Pancreas (tissue), 10 donors: ENCODE data around the gene DZANK1. TPM values are rescaled to one million over a fixed set of nuclear protein-coding genes. Genes with fewer than 3 reads are reported as not detected.

Experiments
- ATAC-seq, 4 donors: fragments of 200-7000 bp; cut with Tn5 transposase; one replicate each; pipeline versions ENCODE4 v1.8.0 to v1.9.1; 2020; ENCODE audit warnings: mild to moderate bottlenecking in 4 of 4, moderate library complexity in 4 of 4
- DNase-seq, 6 donors: peaks; one replicate each; pipeline ENCODE4 v3.0.0-alpha.2; 2020
- FAIRE-seq: peaks from 2 replicates; lab custom pipeline; 2012; peaks lifted over from hg19 to GRCh38; lab: Jason Lieb, UNC
- H3K27ac ChIP-seq, 4 donors: fragments of 200-600 bp; sonication (generic); 1 replicate in 3 of 4; 2 replicates in 1 of 4; pipeline versions ENCODE4 v1.5.0 to v1.8.0; 2020
- H3K27me3 ChIP-seq, 4 donors: fragments of 200-600 bp; one replicate each; pipeline ENCODE4 v1.8.0; 2021
- H3K36me3 ChIP-seq, 3 donors: fragments of 200-600 bp; sonication (generic) in 1 of 3; one replicate each; pipeline versions ENCODE4 v1.5.0 to v1.8.0; 2020 to 2021
- H3K4me1 ChIP-seq, 3 donors: fragments of 200-600 bp; one replicate each; pipeline ENCODE4 v1.8.0; 2021
- H3K4me3 ChIP-seq, 4 donors: fragments of 200-600 bp; sonication (generic) in 2 of 4; one replicate each; pipeline versions ENCODE4 v1.5.0 to v1.8.0; 2020 to 2021
- H3K9me3 ChIP-seq, 4 donors: fragments of 200-600 bp; one replicate each; pipeline ENCODE4 v1.8.0; 2021
- WGBS, 2 donors: extraction: QIAGEN DNeasy Blood & Tissue Kit; methylation state at CpG; one replicate each; pipeline ENCODE4 v1.1.7; 2013; 5-methylcytosine and 5-hydroxymethylcytosine counted together
- intact Hi-C, 3 donors: fragments of 100-400 bp; cut with DNase I; formaldehyde crosslinking; loops; one replicate each; pipeline versions ENCODE4 v1.11.1 to v1.14.2; 2022
- polyA plus RNA-seq, 2 donors: library from polyadenylated mRNA; stranded (reverse); fragments of 200-250 nt; gene quantifications; one replicate each; pipeline ENCODE4 v1.2.3, GENCODE V29; 2013
- total RNA-seq, 6 donors: library from RNA; stranded (reverse); fragmentation: NEBNext Ultra II Directional in 4 of 6; extraction: Animal tissue kit (Norgen Biotek cat#: 25700) in 4 of 6; gene quantifications; one replicate each; pipeline versions ENCODE4 v1.2.1 to v1.2.4, GENCODE V29; 2021 to 2023
- TF ChIP-seq, protein P1 (sequence below), 4 donors: fragments of 200-600 bp; sonication (generic) in 3 of 4; IDR thresholded peaks; one replicate each; pipeline versions ENCODE4 v1.5.0 to v1.8.0; 2021; ENCODE audit warnings: antibody characterized with exemption in 4 of 4
- donor health status: healthy with polysubstance abuse.
- donor health status: DM: no; HTN: no; CAD: no; lungs with moderate emphysema.
- donor health status: DM: no; HTN: no; CAD: no.
- donor health status: control.
- donor health status: control.
- donor health status: Bipolar disorder and iron deficiency.
- donor health status: DM: yes; HTN: yes; CAD: no.
- donor health status: DM: no; HTN: no; CAD: no.
- donor health status: DM: no; HTN: no; CAD: no.
- donor health status: DM: yes; HTN: yes; CAD: no.

Gene DZANK1
- total and polyA plus RNA-seq, 8 donors = 0.73 to 3.6 (median 1.0) TPM

DNA sequence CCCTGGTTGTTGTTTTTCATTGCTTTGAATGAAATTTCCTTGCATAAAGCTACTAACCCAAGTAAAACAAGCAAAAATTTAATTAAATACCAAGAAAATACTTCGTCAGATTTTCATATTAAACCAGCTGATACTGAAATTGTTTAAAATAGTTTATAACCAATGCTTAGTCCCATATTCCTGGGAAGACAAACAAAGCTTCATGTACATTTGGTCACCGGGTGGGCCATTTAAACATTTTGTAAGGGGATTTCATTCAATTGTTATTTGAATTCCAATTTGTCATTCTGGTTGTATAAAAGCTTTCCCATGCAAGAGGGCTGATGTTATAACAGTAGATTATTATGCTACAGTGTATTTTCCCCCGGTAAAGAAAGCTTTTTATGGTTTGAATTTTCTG is 30.8 kb upstream of the DZANK1 start:
- intact Hi-C loops = no loop called here
- peak overlapping the region in 1 of 4 donors; percentile 8 for H3K27ac ChIP-seq
- WGBS, 2 donors = 94% methylated on average over 3 of the region's 3 CpGs
- no peaks in the 10 kb centered on the region for H3K27me3 ChIP-seq
- FAIRE-seq (no peak), ATAC-seq (no peak), DNase-seq (no peak)
- peak overlapping the region in 2 of 4 donors; percentile 65 to 74 for H3K4me3 ChIP-seq
- H3K9me3 ChIP-seq = no peaks in the 10 kb centered on the region
- TF ChIP-seq, protein P1, sequence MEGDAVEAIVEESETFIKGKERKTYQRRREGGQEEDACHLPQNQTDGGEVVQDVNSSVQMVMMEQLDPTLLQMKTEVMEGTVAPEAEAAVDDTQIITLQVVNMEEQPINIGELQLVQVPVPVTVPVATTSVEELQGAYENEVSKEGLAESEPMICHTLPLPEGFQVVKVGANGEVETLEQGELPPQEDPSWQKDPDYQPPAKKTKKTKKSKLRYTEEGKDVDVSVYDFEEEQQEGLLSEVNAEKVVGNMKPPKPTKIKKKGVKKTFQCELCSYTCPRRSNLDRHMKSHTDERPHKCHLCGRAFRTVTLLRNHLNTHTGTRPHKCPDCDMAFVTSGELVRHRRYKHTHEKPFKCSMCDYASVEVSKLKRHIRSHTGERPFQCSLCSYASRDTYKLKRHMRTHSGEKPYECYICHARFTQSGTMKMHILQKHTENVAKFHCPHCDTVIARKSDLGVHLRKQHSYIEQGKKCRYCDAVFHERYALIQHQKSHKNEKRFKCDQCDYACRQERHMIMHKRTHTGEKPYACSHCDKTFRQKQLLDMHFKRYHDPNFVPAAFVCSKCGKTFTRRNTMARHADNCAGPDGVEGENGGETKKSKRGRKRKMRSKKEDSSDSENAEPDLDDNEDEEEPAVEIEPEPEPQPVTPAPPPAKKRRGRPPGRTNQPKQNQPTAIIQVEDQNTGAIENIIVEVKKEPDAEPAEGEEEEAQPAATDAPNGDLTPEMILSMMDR (IDR thresholded peaks at IDR 0.05) = no peak
- H3K36me3 ChIP-seq = no peaks in the 10 kb centered on the region
- peaks cover 0 to 8% (median 0%) of the 10 kb centered on the region in 3 donors for H3K4me1 ChIP-seq

- TF ChIP-seq, protein P1 (IDR thresholded peaks at IDR 0.05) = no peak
- H3K27me3 ChIP-seq = no peaks in the 10 kb centered on the region
- no peaks in the 10 kb centered on the region for H3K9me3 ChIP-seq
- no peak for FAIRE-seq
- peak within 1 kb of the TSS; percentile 65 to 75 (median 74) for H3K4me3 ChIP-seq
- DNase-seq = peak; percentile 83 to 95 (median 87)
- WGBS, 2 donors = 3% methylated on average over 30 to 31 of the region's 31 CpGs
- intact Hi-C loops = no loop called here
- peaks cover 0 to 8% (median 0%) of the 10 kb centered on the region in 3 donors for H3K4me1 ChIP-seq
- no peaks in the 10 kb centered on the region for H3K36me3 ChIP-seq
- peak; percentile 100 for ATAC-seq
- H3K27ac ChIP-seq = peak within 1 kb of the TSS in 2 of 4 donors; percentile 8 to 26
Measured at GRCh38 chr20:18496740-18497592, 30.1 kb upstream of the DZANK1 start, which contains the start of gene RBBP9. RBBP9 (minus strand) TSS chr20:18497225; CDS start chr20:18497167, 58 bp downstream.

DNA sequence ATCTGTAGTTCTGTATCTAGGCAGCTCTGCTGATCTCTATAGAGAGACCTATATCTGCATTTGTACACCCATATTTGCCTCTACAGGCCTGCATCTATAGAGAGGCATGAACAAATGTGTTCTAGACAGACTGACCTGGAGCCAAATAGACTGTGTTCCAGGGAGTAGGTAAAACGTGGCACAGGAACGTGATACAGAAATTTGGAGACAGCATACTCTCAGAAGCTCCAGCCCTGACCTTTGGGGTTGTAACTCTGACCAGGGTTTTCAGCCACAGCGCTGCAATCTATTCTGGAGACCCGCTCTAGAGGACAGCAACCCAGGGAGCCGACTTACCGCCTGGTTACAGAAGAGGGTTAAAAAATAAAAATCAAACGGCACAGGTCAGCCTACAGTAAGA is 29.2 kb upstream of the DZANK1 start:
- no peaks in the 10 kb centered on the region for H3K9me3 ChIP-seq
- H3K36me3 ChIP-seq = no peaks in the 10 kb centered on the region
- H3K27me3 ChIP-seq = no peaks in the 10 kb centered on the region
- WGBS, 2 donors = 11 to 13% methylated on average over 7 of the region's 7 CpGs
- TF ChIP-seq, protein P1 (IDR thresholded peaks at IDR 0.05) = no peak
- H3K4me1 ChIP-seq = peaks cover 0 to 8% (median 0%) of the 10 kb centered on the region in 3 donors
- peak overlapping the region in 2 of 4 donors; percentile 74 for H3K4me3 ChIP-seq
- FAIRE-seq = no peak
- intact Hi-C loops = no loop called here
- ATAC-seq = no peak
- DNase-seq = no peak
- no peak overlapping the region for H3K27ac ChIP-seq

DNA sequence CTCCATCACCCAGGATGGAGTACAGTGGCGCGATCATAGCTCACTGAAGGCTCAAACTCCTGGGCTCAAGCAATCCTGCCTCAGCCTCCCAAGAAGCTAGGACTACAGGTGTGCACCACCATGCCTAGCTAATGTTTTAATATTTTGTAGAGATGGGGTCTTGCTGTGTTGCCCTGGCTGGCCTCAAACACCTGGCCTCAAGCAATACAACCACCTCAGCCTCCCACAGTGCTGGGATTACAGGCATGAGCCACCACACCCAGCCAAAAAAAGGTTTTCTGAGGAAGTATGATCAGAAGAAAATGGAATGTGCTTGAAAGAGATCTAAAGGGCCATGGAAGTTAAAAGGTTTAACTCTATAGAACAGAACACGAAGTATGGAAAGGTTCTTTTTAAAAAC is 21.5 kb upstream of the DZANK1 start:
- Histone ChIP-seq H3K4me1 (no peaks in the 10 kb centered on the region), H3K27ac (no peak overlapping the region), H3K9me3 (no peaks in the 10 kb centered on the region), H3K4me3 (no peak overlapping the region), H3K27me3 (no peaks in the 10 kb centered on the region), H3K36me3 (peaks cover 0 to 15% (median 0%) of the 10 kb centered on the region in 3 donors)
- ATAC-seq = no peak
- TF ChIP-seq, protein P1 (IDR thresholded peaks at IDR 0.05) = no peak
- intact Hi-C loops = no loop called here
- FAIRE-seq = no peak
- 96% methylated on average over 3 of the region's 3 CpGs for WGBS, 2 donors
- DNase-seq = no peak

DNA sequence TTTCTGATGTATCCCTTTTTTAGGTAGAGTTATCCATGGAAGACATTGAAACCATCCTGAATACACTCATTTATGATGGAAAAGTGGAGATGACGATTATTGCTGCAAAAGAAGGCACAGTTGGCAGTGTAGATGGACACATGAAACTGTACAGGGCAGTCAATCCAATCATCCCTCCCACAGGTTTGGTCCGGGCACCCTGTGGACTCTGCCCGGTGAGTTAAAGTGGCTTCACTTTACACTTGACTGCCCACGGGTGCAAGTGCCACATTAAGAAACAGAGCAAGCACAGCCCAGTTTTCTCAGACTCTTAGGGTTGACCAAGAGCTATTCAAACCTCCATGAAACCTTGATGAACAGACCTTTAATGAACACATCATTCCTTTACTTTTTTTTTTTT is 14.8 kb upstream of the DZANK1 start:
- peaks cover 0 to 4% (median 0%) of the 10 kb centered on the region in 3 donors for H3K4me1 ChIP-seq
- no peak for DNase-seq
- 86% methylated on average over 4 of the region's 4 CpGs for WGBS, 2 donors
- H3K9me3 ChIP-seq = no peaks in the 10 kb centered on the region
- ATAC-seq = no peak
- no peak overlapping the region for H3K4me3 ChIP-seq
- TF ChIP-seq, protein P1 (IDR thresholded peaks at IDR 0.05) = no peak
- peaks cover 0 to 28% (median 0%) of the 10 kb centered on the region in 3 donors for H3K36me3 ChIP-seq
- no peaks in the 10 kb centered on the region for H3K27me3 ChIP-seq
- intact Hi-C loops = no loop called here
- H3K27ac ChIP-seq = no peak overlapping the region
- FAIRE-seq = no peak
